ENCODE data around the gene DDX1.
"Not testable (repeated sequence)": the region's sequence is repeated elsewhere in the genome, so short reads cannot be mapped to it uniquely, and the experiment has no call there.

DDX1 gene

GRCh38 chr2:15618449-15618855, 26.8 kb downstream of the DDX1 start:
- no peak for DNase-seq

GRCh38 chr2:15619076-15619475, 27.4 kb downstream of the DDX1 start:
- no peak for DNase-seq

- no peak for DNase-seq
These were observed 27.8 kb downstream of the DDX1 start for GRCh38 chr2:15619510-15619909.

- DNase-seq = no peak
These were observed 28.3 kb downstream of the DDX1 start for GRCh38 chr2:15619938-15620337.

DNA sequence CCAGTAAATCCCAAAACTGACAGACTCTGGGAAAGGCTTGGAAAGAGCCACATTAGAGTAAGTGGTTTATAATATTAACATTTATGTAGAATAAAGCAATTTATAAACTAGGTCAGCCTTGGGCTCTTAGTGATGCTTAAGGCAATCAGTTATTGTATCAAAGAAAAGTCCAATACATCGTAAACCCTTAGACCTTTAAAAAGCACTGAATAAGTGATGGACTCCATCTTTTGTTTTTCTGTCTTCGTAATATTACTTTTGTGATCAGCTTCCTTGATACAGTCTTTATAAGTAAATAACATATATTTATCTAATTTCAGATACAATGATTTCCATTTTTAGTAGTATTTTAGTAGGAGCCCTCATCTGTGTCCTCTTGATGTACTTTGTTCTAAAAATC, 28.7 kb downstream of the DDX1 start:
- DNase-seq = no peak

DNA sequence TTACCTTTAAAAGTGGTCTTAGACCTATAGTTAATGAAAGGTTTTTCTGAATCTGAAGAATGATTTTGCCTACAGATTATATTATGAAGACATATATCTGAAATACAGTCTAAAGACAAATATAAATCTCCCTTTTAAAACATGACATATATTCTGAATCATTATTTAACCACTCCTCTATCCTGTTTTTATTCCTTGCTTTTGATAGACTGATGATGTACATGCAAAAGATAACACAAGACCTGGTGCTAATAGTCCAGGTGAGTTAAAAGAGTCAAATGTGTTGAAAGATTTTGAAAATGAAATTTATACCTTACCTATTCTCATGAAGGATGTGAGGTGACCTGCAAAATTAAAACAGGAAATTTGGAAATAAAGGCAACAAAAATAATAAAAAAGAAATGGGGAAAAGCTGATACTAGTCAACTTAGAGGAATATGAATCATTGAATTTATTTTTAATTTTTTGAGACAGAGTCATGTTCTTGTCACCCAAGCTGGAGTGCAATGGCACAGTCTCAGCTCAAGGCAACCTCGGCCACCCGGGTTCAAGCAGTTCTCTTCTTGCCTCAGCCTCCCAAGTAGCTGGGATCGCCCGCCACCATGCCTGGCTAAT, 29.3 kb downstream of the DDX1 start:
- DNase-seq = no peak

DNA sequence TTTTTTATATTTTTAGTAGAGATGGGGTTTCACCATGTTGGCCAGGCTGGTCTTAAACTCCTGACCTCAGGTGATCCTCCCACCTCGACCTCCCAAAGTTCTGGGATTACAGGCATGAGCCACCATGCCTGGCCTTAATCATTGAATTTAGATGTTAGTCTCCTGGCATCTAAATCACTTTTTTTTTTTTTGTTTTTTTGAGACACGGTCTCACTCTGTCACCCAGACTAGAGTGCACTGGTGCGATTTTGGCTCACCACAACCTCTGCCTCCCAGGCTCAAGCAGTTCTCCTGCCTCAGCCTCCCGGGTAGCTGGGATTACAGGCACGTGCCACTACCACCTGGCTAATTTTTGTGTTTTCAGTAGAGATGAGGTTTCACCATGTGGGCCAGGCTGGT, 29.8 kb downstream of the DDX1 start:
- not testable (repeated sequence) for DNase-seq

DNA sequence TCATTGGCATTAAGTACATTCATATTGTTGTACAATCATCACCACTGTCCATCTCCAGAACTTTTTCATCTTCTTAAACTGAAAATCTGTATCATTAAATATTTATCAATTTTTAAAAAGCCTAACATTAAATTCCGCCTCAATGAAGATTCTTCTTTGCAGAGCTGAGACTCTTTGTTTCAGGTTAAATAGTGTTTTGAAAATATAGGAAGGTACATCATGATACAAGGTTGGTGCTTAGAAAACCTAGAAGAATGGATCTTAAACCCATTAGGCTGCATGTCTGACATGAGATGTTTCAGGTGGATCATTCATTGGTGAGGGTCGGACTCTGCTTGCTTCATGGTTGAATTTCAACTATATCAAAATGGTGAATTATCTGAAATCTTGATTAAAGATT, 30.5 kb downstream of the DDX1 start:
- no peak for DNase-seq

- no peak for DNase-seq
These were observed 31.2 kb downstream of the DDX1 start for GRCh38 chr2:15622614-15623480.

GRCh38 chr2:15623481-15623796, 31.8 kb downstream of the DDX1 start:
- no peak for DNase-seq

DNA sequence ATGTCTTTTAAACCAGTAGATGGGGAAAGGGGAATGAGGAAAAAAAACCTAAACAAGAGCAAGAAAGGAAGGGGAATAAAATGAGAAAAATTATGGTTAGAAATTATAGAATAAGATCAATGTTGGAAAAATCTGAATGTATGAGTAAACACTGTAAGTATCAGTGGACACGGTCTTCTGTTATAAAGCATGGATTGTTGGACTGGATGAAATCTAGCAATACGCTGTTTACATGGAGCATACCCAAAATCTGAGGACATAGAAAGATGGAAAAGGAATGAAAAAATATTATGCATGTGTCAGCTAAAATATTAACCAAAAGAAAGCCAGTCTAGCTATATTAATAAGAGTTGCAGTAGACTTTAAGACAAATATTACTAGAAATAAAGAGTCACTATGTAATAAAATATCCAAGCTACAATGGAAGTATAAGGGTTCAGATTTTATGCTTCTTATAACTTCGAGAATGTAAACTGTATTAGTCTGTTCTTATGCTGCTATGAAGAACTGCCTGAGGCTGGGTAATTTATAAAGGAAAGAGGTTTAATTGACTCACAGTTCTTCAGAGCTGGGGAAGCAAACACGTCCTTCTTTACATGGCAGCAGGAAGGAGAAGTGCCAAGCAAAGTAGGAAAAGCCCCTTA, 32.4 kb downstream of the DDX1 start:
- no peak for DNase-seq

- DNase-seq = no peak
These were observed 33.2 kb downstream of the DDX1 start for GRCh38 chr2:15624903-15625302.

DNA sequence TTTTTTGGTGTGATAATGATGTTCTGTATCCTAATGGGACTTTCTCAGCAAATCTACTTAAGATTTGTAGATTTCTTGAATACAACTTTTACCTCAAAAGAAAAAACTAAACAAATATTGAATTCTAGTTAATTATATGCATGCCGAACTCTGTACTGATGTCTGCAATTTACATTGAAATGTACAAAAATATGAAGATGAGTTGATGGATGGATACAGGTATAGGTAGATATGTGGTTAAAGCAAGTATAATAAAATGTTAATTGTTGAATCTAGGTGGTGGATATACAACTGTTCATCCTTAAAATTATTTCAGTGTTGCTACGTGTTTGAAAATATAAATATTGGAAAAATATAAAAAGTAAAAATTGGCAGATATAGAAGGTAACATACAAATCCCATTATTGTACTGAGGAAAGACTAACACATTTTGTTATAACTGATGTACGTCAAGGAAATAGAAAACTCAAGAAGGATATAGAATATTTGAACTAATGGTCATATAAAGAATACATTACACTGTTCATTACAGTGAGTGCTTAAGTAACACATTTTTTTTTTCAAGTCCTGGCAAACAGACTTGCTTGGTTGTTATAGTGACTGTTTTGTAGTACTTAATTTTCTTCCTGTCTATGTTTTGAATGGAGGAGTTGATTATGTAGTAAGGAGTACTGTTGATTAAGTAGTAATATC, 33.8 kb downstream of the DDX1 start:
- DNase-seq = no peak

DNA sequence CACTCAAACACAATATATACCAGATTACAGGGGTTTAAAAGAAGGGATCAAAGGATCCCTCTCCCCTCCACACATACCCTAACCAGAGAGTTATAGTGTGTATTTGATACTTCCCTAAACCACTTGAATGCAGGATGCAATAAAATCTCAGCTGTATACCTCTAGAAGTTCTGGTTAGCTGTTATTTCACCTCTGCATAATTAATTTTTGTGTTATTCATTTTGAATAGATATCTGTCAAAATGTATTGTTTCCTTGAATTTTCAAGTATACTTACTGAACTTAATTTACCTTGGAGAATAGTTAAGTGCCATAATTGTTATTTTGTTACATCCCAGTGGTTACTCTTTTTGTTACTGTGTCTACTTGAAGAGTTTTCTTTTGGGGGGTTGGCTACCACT, 34.5 kb downstream of the DDX1 start:
- DNase-seq = no peak

DNA sequence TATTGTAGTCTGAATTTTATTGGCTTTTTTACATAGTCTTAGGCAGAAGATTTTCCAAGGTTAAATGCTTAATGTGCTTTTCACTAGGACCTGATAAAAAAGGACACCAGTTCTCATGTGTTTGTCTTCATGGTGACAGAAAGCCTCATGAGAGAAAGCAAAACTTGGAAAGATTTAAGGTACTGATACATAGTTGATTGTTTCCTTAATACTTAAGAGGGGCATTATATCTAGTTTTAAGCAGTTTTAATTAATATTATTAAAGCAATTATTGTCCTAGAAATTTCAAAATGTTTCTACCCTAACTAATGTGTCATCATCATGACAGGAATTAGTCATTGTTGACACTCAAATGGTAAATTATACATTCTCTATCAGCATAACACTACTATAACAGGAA, 35.3 kb downstream of the DDX1 start:
- no peak for DNase-seq

GRCh38 chr2:15627817-15628684, 36.4 kb downstream of the DDX1 start:
- no peak for DNase-seq

GRCh38 chr2:15628899-15629855, 37.5 kb downstream of the DDX1 start:
- no peak for DNase-seq

GRCh38 chr2:15630121-15630977, 38.7 kb downstream of the DDX1 start:
- DNase-seq = no peak

DNA sequence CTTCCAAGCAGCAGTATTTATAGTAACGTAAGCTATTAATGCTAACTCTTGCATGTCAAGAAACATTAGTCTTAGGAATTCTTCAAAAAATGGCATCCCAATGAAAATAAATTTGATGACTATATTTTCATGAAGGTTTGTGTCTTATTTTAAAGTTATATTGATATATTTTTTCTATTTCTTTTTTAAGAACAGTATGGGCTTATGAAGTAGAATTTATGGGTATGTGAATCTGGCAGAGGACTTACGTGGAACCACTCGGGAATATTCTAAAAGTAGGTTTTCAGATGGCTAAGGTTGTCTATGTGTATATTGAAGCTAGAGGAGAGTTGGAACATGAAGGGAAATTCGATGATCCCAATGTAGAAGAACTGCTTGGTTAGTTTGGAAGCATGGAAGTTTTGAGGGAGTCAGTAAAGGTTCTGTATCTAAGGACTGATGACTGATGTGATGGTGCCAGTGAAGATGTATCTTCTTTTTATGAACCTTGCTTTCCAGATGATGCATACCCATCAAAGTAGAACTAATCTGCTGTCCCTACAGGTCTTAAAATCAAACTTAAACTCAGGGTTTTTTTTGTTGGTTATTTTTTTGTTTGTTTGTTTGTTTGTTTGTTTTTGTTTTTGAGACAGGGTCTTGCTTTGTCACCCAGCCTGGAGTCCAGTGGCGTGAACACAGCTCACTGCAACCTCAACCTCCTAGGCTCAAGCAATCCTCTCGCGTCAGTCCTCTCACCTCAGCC, 39.5 kb downstream of the DDX1 start:
- DNase-seq = no peak

GRCh38 chr2:15631883-15632282, 40.2 kb downstream of the DDX1 start:
- DNase-seq = no peak
